ENCODE data around the gene SDF2.
"Not testable (repeated sequence)": the region's sequence is repeated elsewhere in the genome, so short reads cannot be mapped to it uniquely, and the experiment has no call there.

SDF2 gene

DNA sequence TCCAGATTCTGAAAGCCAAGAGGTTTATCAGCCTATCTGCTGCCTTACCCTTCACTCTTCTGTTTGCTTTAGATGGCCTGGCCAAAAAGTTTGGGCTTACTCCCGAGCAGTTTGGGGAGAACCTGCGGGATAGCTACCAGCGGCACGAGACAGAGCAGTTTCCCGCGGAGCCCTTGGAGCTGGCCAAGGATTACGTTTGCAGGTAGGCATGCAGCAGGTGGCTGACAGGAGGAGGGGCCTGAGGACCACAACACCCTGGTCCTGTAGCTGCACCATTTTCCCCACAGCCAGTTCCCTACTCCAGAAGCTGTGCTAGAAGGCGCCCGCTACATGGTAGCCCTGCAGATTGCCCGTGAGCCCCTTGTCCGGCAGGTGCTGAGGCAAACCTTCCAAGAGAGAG, 20.9 kb upstream of the SDF2 start:
- no peak for DNase-seq

- no peak for DNase-seq
Observed at GRCh38 chr17:28675980-28676379, 14.3 kb upstream of the SDF2 start.

- no peak for DNase-seq
Observed at GRCh38 chr17:28675490-28675889, 13.8 kb upstream of the SDF2 start.

- DNase-seq, result no peak
Observed at GRCh38 chr17:28669918-28670317, 8.2 kb upstream of the SDF2 start.

- no peak for DNase-seq
Observed at GRCh38 chr17:28667870-28668269, 6.2 kb upstream of the SDF2 start.

DNA sequence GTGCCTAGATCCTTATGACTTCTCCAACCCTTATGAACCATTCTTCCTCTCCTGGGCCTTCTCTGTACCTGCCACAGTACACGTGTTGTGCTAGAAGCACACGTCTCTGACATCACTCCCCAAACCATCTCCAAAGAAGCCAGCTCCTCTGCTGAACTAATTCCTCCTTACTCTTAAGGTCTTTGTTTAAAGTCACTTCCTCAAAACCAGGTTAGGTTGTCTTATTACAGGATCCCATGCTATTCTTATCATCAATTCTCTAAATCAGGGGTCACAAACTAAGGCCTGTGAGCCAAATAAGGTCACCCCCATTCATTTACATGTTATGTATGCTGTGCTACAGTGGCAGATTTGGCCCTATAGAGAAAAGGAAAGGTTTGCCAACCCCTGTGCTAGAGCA, 4.3 kb upstream of the SDF2 start:
- DNase-seq, result no peak

DNA sequence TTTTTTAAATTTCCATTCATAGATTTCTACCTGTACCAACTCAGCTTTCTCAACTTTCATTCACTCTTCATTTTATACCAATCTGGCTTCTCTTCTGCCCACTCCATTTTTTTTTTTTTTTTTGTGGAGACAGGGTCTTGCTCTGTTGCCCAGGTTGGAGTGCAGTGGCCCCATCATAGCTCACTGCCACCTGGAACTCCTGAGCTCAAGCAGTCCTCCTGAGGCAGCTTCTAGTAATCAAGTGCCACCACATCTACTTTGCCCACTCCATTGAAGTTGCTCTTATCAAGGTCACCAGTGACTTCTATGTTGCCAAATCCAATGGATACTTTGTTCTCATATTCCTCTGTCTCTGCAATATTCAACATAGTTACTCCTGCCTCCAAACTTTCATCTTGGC, 2.0 kb upstream of the SDF2 start:
- no peak for DNase-seq

DNA sequence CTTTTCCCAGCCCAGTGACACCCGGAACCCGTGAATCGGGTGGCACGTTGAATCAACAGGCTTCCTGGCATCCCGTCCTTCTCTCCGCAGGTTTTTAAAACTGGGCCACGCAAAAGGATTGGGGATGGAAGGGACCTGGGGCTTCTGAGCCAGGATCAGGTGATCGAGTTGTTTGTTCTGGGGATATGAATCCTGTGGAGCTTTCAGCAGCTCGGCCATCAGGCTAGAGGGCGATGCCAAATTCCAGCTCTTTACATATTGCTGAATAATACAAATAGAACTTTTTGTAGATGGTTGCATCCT, 772 bp upstream of the SDF2 start:
- DNase-seq, result no peak

DNA sequence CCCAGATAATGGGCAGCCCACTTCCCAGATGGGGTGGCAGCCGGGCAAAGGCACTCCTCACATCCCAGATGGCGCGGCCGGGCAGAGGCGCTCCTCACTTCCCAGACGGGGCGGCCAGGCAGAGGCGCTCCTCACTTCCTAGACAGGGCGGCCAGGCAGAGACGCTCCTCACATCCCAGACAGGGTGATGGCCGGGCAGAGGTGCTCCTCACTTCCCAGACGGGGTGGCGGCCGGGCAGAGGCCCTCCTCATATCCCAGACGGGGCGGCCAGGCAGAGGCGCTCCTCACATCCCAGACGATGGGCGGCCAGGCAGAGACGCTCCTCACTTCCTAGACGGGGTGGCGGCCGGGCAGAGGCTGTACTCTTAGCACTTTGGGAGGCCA, 2.2 kb downstream of the SDF2 start:
- not testable (repeated sequence) for DNase-seq

DNA sequence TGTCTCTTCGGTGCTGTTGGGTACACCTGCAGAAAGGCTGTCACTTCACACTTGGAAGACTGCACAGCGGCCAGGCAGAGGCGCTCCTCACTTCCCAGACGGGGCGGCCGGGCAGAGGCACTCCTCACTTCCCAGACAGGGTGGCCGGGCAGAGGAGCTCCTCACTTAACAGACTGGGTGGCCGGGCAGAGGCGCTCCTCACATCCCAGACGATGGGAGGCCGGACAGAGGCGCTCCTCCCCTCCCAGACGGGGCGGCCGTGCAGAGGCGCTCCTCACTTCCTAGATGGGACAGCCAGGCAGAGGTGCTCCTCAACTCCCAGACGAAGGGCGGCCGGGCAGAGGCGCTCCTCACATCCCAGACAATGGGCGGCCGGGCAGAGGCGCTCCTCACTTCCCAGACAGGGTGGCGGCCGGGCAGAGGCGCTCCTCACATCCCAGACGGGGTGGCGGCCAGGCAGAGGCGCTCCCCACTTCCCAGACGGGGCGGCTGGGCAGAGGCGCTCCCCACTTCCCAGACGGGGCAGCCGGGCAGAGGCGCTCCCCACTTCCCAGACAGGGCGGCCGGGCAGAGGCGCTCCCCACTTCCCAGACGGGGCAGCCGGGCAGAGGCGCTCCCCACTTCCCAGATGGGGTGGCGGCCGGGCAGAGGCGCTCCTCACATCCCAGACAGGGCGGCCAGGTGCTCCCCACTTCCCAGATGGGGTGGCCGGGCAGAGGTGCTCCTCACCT, 2.8 kb downstream of the SDF2 start:
- not testable (repeated sequence) for DNase-seq

GRCh38 chr17:28658342-28658741, 3.4 kb downstream of the SDF2 start:
- DNase-seq, result not testable (repeated sequence)

- no peak for DNase-seq
Observed at GRCh38 chr17:28657756-28658155, 4.0 kb downstream of the SDF2 start.

DNA sequence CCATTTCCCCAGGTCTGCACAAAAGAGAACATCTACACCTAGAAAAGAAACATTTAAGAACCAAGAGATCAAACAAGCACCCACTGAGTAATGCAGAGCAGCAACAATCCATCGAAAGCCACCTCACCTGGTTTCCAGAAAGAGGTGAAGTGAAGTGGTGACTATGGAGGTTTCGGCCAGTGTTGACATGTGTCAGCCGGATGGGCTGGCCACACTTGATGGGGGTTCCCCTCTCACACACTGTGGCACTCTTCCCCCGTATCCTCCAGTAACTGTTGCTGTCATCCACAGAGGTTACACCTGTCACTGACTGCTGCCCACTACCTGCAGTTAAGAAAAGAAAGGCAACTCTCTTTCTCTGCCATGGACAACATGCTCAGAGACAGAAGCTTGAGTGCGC, 6.5 kb downstream of the SDF2 start:
- DNase-seq, result no peak

GRCh38 chr17:28648698-28649097, 13.0 kb downstream of the SDF2 start:
- DNase-seq, result no peak

DNA sequence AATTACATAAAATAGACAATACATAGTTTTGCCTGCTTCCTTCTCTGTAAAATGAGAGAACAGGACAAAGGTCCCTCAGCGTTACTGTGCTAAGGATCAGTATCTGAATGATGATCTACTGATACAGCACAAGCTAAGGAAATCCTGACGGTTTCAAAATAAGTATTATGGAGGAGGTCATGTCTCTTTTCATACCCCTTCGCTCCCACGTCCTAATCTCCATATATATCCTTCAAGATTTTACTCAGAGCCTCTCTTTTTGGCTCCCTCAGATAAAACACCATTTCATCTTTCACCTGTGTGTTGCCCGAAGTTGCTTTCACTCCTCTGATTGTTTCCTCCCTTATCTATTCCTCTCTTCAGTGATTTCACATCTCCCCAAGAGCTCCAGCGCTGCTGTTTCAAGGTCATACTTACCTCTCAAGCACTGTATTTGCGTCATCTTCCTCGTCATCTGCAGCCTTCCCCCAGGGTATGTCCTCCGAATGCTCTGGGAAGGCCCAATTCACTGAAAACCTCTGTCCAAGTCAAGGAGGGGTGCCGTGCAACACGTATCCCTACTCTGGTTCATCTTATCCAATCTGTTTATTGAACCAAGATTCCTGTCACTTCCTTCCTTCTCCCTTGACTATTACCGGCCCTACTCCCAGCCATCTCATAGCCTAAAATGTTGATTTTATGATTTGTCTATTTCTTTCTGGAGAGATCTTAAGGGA, 15.5 kb downstream of the SDF2 start:
- peak; percentile 31 for DNase-seq

GRCh38 chr17:28645576-28645939, 16.1 kb downstream of the SDF2 start:
- peak; percentile 41 for DNase-seq

GRCh38 chr17:28644787-28645575, 16.7 kb downstream of the SDF2 start, which contains the start of gene BLTP2:
Gene BLTP2 (minus strand): TSS chr17:28645158. CDS start chr17:28645056, 102 bp downstream.
- peak; percentile 96 for DNase-seq

GRCh38 chr17:28643983-28644786, 17.5 kb downstream of the SDF2 start:
- peak; percentile 51 for DNase-seq

DNA sequence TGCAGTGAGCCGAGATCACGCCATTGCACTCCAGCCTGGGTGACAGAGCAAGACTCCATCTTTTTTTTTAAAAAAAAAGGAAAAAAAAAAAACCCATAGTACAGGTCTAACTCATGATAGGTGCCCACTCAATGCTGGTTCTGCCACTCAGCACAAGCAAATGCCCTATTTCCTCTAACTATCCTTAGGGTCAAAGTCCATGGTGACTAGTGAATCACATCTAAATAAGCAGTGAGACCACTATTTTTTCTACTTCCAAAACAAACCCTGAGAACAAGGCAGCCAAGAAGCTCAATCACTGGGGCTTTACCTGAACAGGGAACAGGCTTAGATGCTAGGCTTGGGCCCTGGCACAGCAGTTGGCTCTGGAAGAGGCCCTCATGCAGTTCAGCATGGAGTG, 20.1 kb downstream of the SDF2 start:
- no peak for DNase-seq

DNA sequence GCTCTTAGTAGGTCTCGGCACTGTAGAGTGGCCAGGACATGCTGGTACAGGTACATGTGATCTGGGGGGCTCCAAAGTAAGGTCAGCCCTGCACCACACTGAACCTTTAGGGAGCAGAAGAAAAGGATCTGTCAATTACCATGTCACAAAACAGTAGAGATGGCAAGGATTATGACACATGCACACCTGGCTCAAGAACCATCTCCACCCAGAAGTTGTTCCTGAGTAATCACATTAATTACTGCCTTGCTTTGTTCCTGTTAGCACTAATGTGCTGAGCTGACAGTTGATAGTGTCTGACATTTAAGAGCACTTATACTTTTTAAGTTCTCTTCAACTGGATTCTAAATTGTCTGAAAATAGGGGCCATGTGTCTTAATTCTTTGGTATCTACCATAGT, 26.2 kb downstream of the SDF2 start:
- DNase-seq, result no peak

DNA sequence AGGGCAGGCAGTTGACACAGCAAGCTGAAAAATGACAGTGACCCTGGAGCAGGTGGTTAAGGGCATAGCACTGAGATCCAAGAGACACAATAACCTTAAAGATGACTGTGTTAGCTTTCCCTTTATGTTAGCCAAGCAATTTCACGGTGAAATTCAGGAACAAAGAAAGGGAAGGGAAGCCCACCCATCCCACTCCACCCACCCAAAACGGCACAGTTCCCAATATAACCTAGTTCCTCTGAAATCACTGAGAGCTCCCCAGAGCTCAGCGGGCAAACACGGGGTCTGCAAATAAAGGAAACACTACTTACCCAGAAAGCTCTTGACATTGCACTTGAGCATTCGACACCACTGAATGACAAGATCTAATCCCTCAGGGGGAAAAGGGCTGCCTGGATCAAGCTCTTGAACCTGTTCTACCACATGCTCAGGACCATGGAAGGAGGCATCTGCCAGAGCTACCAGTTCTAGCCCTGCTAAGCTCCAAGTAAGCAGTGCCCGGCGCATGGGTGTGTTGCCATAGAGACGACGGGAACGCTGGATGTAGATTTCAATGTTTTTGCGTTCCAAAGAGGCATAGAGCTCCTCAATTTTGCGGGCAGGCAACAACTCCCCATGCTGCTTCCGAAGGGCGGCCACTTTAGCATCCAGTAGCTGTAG, 27.4 kb downstream of the SDF2 start:
- no peak for DNase-seq

DNA sequence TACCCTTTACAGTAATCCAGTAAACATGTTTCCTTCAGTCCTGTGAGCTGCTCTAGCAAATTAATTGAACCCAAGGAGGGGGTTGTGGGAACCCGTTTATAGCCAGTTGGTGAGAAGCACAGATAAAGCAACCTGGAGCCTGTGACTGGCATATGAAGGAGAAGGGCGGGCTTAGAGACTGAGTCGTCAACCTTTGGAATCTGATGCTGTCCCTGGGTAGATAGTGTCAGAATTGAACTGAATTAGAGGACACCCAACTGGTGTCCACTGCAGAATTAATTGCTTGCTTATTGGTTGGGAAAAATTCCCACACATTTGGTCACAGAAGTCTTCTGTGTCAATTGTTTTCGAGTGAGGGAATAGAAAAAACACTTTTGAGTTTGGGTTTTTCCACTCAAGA, 34.9 kb downstream of the SDF2 start:
- no peak for DNase-seq

GRCh38 chr17:28624148-28624547, 37.6 kb downstream of the SDF2 start:
- no peak for DNase-seq
